Keratinocyte (primary cell): ENCODE results near the gene ASCC3. TPM values are rescaled to one million over a fixed set of nuclear protein-coding genes. Genes with fewer than 3 reads are reported as not detected.
A peak's percentile ranks its signal among the peaks of the same experiment; 100 is the strongest.

Source experiments
- DNase-seq: peaks from one replicate; pipeline ENCODE4 v3.0.0-alpha.2; 2011; ENCODE audit warnings: low read depth, missing footprints, low spot score
- FAIRE-seq: peaks from 2 replicates; lab custom pipeline; 2011; peaks lifted over from hg19 to GRCh38; lab: Jason Lieb, UNC
- H2AFZ ChIP-seq: 2 replicates; pipeline ENCODE4 v1.6.0; 2012; ENCODE audit warnings: low read length, control low read depth, inconsistent platforms; ENCODE audit not compliant: control insufficient read depth
- H3K27ac ChIP-seq: 2 replicates; pipeline ENCODE4 v1.5.1; 2011; ENCODE audit warnings: low read length; ENCODE audit not compliant: control insufficient read depth, insufficient read depth
- H3K27me3 ChIP-seq: 3 replicates; pipeline ENCODE4 v1.6.0; 2011; ENCODE audit warnings: low read length; ENCODE audit not compliant: control insufficient read depth, insufficient read depth; ENCODE audit errors: extremely low read depth
- H3K36me3 ChIP-seq, 2 experiments: 2 replicates in 1 of 2; 3 replicates in 1 of 2; pipeline ENCODE4 v1.5.1; 2011; ENCODE audit warnings: low read length in 2 of 2, mild to moderate bottlenecking in 1 of 2; ENCODE audit not compliant: control insufficient read depth in 2 of 2, insufficient read depth in 2 of 2; ENCODE audit errors: extremely low read depth in 1 of 2
- H3K4me1 ChIP-seq: 3 replicates; pipeline ENCODE4 v1.5.1; 2011; ENCODE audit warnings: low read length; ENCODE audit not compliant: control insufficient read depth, insufficient read depth; ENCODE audit errors: extremely low read depth
- H3K4me2 ChIP-seq: 3 replicates; pipeline ENCODE4 v1.6.0; 2011; ENCODE audit warnings: low read depth, low read length; ENCODE audit not compliant: control insufficient read depth, insufficient read depth; ENCODE audit errors: extremely low read depth
- H3K4me3 ChIP-seq, 3 experiments: fragments of 200-600 bp in 1 of 3; sonication (generic) in 1 of 3; 2 replicates in 2 of 3; 3 replicates in 1 of 3; pipeline ENCODE4 v1.5.1; 2011 to 2016; ENCODE audit warnings: low read length in 3 of 3, mild to moderate bottlenecking in 3 of 3, control low read depth in 2 of 3, inconsistent platforms in 1 of 3, low read depth in 1 of 3, mixed read lengths in 1 of 3, mixed run types in 1 of 3, moderate library complexity in 1 of 3; ENCODE audit not compliant: control insufficient read depth in 2 of 3, insufficient read depth in 2 of 3; ENCODE audit errors: extremely low read depth in 1 of 3
- H3K79me2 ChIP-seq: 2 replicates; pipeline ENCODE4 v1.6.0; 2012; ENCODE audit warnings: low read length; ENCODE audit not compliant: control insufficient read depth, insufficient read depth
- H3K9ac ChIP-seq: 3 replicates; pipeline ENCODE4 v1.6.0; 2011; ENCODE audit warnings: low read length; ENCODE audit not compliant: control insufficient read depth, insufficient read depth; ENCODE audit errors: extremely low read depth
- H3K9me1 ChIP-seq: 3 replicates; pipeline ENCODE4 v1.6.0; 2011; ENCODE audit warnings: low read length; ENCODE audit not compliant: control insufficient read depth, insufficient read depth; ENCODE audit errors: extremely low read depth
- H3K9me3 ChIP-seq: 2 replicates; pipeline ENCODE4 v1.5.1; 2012; ENCODE audit warnings: low read depth, low read length; ENCODE audit not compliant: control insufficient read depth
- H4K20me1 ChIP-seq: 3 replicates; pipeline ENCODE4 v1.6.0; 2011; ENCODE audit warnings: low read length; ENCODE audit not compliant: control insufficient read depth, insufficient read depth; ENCODE audit errors: extremely low read depth
- EZH2 ChIP-seq: IDR thresholded peaks from one replicate; pipeline ENCODE4 v1.6.1; 2012; ENCODE audit warnings: inconsistent platforms, mild to moderate bottlenecking, low read length, moderate library complexity
- dilution Hi-C: fragments of 300-500 bp; cut with MboI; formaldehyde crosslinking; loops from one replicate; pipeline ENCODE4 v1.7.0; 2020; ENCODE audit warnings: low sequenced_read_pairs; ENCODE audit not compliant: extremely low pct_ligation_motif_present
- polyA plus RNA-seq, 5 experiments: library from polyadenylated mRNA; depleted of rRNA in 3 of 5; stranded (reverse) in 3 of 5; stranded (forward) in 1 of 5; unstranded in 1 of 5; fragments of >200 nt; gene quantifications; 1 replicate in 1 of 5; 2 replicates in 3 of 5; 3 replicates in 1 of 5; pipeline versions ENCODE4 v1.2.1 to v1.2.3, GENCODE V29; 2011 to 2012; ENCODE audit warnings: missing spikeins in 2 of 5, low read depth in 1 of 5, low replicate concordance in 1 of 5
- TF ChIP-seq, protein P1 (sequence below), 3 experiments: IDR thresholded peaks in 1 of 3; conservative IDR thresholded peaks in 1 of 3; optimal IDR thresholded peaks in 1 of 3; 2 replicates in 2 of 3; 3 replicates in 1 of 3; pipeline versions ENCODE3 to v1.5.1; 2011; ENCODE audit warnings: low read length in 3 of 3, mild to moderate bottlenecking in 3 of 3, moderate library complexity in 2 of 3, control low read depth in 1 of 3, inconsistent platforms in 1 of 3; ENCODE audit not compliant: insufficient read depth in 2 of 3; ENCODE audit errors: extremely low read depth in 1 of 3

Gene ASCC3
- polyA plus RNA-seq, 1 donor (not counting 4 experiments of a cell fraction or from before 2014, with no cell fraction given): 58.6 TPM

- Histone ChIP-seq H4K20me1 (no peaks in the 10 kb centered on the region), H3K9me1 (no peaks in the 10 kb centered on the region), H3K4me1 (no peaks in the 10 kb centered on the region), H3K4me2 (no peak overlapping the region), H3K4me3 (no peak overlapping the region), H2AFZ (no peak overlapping the region), H3K27ac (no peak overlapping the region), H3K9me3 (no peaks in the 10 kb centered on the region), H3K27me3 (no peaks in the 10 kb centered on the region), H3K79me2 (no peaks in the 10 kb centered on the region), H3K9ac (no peak overlapping the region), H3K36me3 (peaks cover 0 to 5% of the 10 kb centered on the region in 2 experiments)
- dilution Hi-C loops: no loop called here
- DNase-seq: no peak
- FAIRE-seq: no peak
- TF ChIP-seq EZH2: no peak
- TF ChIP-seq, protein P1, sequence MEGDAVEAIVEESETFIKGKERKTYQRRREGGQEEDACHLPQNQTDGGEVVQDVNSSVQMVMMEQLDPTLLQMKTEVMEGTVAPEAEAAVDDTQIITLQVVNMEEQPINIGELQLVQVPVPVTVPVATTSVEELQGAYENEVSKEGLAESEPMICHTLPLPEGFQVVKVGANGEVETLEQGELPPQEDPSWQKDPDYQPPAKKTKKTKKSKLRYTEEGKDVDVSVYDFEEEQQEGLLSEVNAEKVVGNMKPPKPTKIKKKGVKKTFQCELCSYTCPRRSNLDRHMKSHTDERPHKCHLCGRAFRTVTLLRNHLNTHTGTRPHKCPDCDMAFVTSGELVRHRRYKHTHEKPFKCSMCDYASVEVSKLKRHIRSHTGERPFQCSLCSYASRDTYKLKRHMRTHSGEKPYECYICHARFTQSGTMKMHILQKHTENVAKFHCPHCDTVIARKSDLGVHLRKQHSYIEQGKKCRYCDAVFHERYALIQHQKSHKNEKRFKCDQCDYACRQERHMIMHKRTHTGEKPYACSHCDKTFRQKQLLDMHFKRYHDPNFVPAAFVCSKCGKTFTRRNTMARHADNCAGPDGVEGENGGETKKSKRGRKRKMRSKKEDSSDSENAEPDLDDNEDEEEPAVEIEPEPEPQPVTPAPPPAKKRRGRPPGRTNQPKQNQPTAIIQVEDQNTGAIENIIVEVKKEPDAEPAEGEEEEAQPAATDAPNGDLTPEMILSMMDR (optimal IDR thresholded peaks at IDR 0.05 in 1 of 3, IDR thresholded peaks at IDR 0.05 in 1 of 3, conservative IDR thresholded peaks at IDR 0.05 in 1 of 3; ENCODE audit: extremely low read depth in 1 of 3, insufficient read depth in 2 of 3, low read length in 3 of 3): peak in 2 of 3 experiments; percentile 19 to 38
Measured at GRCh38 chr6:100719883-100720682, 161.0 kb downstream of the ASCC3 start.

- dilution Hi-C loops: no loop called here
- H3K27ac ChIP-seq: no peak overlapping the region
- no peak for FAIRE-seq
- peaks cover 0 to 5% of the 10 kb centered on the region in 2 experiments for H3K36me3 ChIP-seq
- H3K4me2 ChIP-seq: no peak overlapping the region
- DNase-seq: no peak
- H3K9me3 ChIP-seq: no peaks in the 10 kb centered on the region
- H3K4me3 ChIP-seq: no peak overlapping the region
- no peak overlapping the region for H3K9ac ChIP-seq
- no peak for TF ChIP-seq EZH2
- TF ChIP-seq, protein P1 (optimal IDR thresholded peaks at IDR 0.05 in 1 of 3, IDR thresholded peaks at IDR 0.05 in 1 of 3, conservative IDR thresholded peaks at IDR 0.05 in 1 of 3; ENCODE audit: extremely low read depth in 1 of 3, insufficient read depth in 2 of 3, low read length in 3 of 3): no peak
- no peaks in the 10 kb centered on the region for H3K9me1 ChIP-seq
- H3K4me1 ChIP-seq: no peaks in the 10 kb centered on the region
- no peaks in the 10 kb centered on the region for H4K20me1 ChIP-seq
- H3K79me2 ChIP-seq: no peaks in the 10 kb centered on the region
- no peaks in the 10 kb centered on the region for H3K27me3 ChIP-seq
- no peak overlapping the region for H2AFZ ChIP-seq
Measured at GRCh38 chr6:100712997-100713396, 168.1 kb downstream of the ASCC3 start.
